Stimulated activated CD8-positive, alpha-beta memory T cell treated with anti-CD3 and anti-CD28 coated beads, Interleukin-12 subunit alpha, Interleukin-12 subunit beta, amount 100 ng/mL, for 24 hours (primary cell): ENCODE measurements around the gene CCDC187.
"Not testable (repeated sequence)": the region's sequence is repeated elsewhere in the genome, so short reads cannot be mapped to it uniquely, and the experiment has no call there.

ENCODE experiments used
- DNase-seq: peaks from one replicate; pipeline ENCODE4 v3.0.0-alpha.2; 2020; ENCODE audit errors: extremely low read depth

The CCDC187 gene

GRCh38 chr9:136267261-136268111 is 36.4 kb downstream of the CCDC187 start:
- DNase-seq = peak; percentile 60

- not testable (repeated sequence) for DNase-seq
Observed at GRCh38 chr9:136266641-136267040, 37.3 kb downstream of the CCDC187 start.

GRCh38 chr9:136265561-136266355 is 38.1 kb downstream of the CCDC187 start:
- DNase-seq = no peak

GRCh38 chr9:136264441-136265405 is 39.2 kb downstream of the CCDC187 start:
- no peak for DNase-seq

- DNase-seq = no peak
Observed at GRCh38 chr9:136264031-136264430, 39.9 kb downstream of the CCDC187 start.

GRCh38 chr9:136262671-136263178 is 41.2 kb downstream of the CCDC187 start:
- DNase-seq = no peak

GRCh38 chr9:136261686-136262430 is 42.0 kb downstream of the CCDC187 start:
- no peak for DNase-seq

- DNase-seq = no peak
Observed at GRCh38 chr9:136260936-136261472, 42.9 kb downstream of the CCDC187 start.

- no peak for DNase-seq
Observed at GRCh38 chr9:136260521-136260920, 43.4 kb downstream of the CCDC187 start.

GRCh38 chr9:136259836-136260235 is 44.1 kb downstream of the CCDC187 start:
- DNase-seq = no peak

GRCh38 chr9:136259517-136259813 is 44.4 kb downstream of the CCDC187 start:
- DNase-seq = no peak

GRCh38 chr9:136258786-136259516 is 44.9 kb downstream of the CCDC187 start:
- DNase-seq = no peak

GRCh38 chr9:136258299-136258625 is 45.6 kb downstream of the CCDC187 start:
- DNase-seq = no peak

- no peak for DNase-seq
Observed at GRCh38 chr9:136257381-136258298, 46.3 kb downstream of the CCDC187 start.

GRCh38 chr9:136255896-136256890 is 47.7 kb downstream of the CCDC187 start:
- DNase-seq = no peak

GRCh38 chr9:136255166-136255538 is 48.7 kb downstream of the CCDC187 start:
- DNase-seq = no peak

GRCh38 chr9:136254381-136255165 is 49.3 kb downstream of the CCDC187 start:
- no peak for DNase-seq
